GM21717 (cell line): ENCODE results near the gene ATP8A2.

Experiments
- ATAC-seq: cut with Tn5 transposase; IDR thresholded peaks from one replicate; pipeline ENCODE4 v1.9.1; 2021; ENCODE audit warnings: mild to moderate bottlenecking, moderate library complexity; ENCODE audit not compliant: unreplicated experiment

ATP8A2 gene

DNA sequence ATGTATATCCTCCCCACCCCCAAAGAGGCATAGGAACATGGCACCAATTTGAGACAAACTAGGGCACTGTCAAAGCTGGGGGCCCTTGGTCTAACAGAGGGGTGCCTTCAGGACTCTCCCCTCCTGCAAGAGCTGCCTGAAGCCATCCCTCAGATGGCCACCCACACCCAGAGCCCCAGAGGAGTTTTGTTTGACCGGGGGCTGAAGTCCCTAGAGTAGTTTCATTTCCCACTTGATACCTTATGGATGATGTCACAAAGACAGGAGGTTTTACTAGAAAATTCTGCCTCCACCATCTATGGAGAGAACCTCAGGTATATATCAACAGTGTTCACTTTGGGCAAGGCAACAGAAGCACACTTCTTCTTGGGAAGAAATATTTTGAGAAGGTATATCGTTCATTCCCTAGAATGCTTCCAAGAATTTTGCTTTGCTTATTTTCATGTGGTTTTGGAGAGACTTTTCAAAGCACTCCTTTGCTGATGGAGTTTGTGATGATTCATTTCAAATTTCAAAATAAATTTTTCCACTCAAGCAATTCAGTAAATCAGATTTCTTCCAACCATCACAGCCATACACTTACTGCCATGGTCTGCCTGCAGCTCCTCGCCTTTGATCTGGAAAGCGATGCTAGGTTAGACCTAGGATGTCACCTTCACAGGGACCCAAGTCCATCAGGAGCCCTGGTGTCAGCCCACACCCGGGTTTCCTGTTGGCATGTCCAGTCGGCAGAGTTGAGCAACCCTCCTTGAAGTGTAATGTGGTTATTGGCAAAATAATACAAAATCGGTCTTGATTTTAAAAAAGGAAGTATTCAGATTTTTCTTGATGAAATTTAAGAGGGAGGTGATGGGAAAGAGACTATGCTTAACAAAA, 473.0 kb downstream of the ATP8A2 start:
- no peak for ATAC-seq

DNA sequence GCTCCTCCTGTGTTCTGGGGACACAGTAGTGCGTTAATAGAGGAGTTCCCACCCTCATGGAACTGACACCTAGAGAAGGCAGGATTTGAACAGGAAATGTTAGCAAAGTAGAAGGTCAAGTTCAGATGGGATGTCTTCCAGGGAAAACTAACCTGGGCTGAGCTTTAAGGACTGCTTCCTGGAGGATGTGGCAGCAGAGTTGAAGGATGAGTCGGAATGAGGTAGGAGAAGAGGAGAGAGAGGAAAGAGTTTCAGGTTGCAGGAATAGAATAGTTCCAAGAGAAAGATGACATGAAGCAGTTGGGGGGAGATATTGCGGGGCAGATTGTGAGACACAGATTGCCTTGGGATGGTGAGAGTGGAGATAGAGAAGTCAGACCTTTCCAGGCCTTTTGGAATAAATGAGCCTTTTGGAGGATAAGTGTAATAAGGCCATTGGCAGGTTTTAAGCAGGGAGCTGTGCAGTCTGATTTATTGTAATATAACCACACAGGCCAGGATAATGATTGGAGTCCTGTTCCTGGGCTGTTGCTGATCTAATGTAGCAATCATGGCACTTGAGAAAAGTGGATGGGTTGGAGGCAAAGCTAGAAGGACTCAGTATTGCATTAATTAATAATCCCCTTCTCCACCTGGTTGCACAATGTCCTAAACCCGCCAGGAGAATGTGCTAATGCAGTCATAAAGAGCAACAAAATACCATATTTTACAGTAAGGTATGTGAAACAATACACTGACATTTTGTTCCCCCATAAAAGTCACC, 474.6 kb downstream of the ATP8A2 start:
- ATAC-seq = no peak

DNA sequence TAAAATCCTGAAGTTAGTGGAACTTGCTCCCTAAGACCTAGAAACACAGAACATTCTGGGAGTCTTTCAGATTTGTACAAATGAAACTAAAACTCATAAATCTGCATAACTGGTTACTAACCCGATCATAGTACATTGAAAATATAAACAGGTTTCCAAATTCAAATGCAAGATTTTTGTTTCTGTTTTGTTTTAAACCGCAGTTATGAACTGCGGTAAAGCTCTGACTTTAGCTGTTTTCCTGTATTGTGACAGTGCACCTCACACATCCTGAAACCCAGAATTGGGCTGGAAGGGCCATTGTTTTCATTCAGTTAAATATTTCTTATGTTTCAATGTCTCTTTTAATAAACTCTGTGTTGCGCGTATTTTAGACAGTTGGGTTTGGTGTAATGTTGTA, 475.4 kb downstream of the ATP8A2 start:
- peak; percentile 50 for ATAC-seq

- ATAC-seq = no peak
Observed at GRCh38 chr13:25847635-25848626, 476.2 kb downstream of the ATP8A2 start.

DNA sequence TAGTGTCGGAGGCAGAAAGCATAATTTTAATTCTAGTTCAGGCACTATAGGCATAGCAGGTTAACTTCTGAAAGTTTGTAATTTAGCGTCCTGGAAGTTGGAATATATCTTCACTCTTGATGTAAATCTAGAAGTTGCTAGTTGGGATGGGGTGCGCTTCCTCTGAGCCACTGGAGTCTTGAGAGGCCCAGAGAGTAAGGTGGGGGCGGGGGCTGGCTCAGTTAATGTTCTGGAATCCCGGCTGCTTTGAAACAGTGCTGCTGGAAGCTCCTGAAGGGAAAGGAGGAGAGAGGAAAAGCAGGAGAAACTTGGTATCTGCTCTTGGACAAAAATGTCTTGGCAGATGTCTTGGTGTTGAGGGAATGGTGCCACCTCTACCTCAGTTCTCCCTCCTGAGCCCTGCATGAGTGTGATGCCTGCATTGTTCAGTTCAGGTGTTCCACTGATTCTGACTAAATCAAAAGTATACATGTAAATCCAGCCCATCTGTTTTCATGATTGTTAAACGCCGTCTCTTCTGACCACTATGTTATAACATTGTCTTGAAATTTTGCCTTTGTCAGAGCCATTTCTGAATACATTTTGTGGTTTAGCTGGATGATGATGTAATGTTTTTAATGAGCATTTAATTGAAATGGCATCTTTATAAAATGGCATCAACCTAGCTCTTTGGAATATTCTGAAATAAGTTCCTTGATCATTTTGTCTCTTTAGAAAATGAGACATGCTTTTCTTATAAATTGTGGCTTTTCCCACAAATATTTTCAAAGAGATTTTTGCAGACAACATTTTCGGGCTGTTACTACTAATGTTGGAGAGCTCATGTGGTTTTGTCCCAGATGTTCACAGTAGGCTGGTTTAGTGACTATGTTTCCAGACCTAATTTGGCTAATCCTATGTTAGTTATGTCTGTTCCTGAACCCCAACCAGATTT, 477.3 kb downstream of the ATP8A2 start:
- no peak for ATAC-seq

DNA sequence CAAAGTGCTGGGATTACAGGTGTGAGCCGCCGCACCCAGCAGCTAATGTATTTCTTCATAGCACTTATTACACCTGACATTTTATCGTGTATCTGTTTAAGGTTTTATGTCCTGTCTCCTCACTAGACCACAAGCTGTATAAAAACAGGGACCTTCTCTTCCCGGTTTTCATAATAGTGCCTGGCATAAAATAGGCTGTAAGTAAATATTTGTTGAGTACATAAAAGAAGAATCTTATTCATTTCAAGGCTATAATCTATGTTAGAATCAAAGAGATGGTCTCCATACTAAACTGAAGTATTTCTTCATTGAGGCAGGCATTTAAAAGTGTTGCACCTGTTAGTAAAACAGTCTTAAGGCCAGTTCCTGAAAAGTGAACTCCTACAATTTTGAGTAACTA, 486.1 kb downstream of the ATP8A2 start:
- ATAC-seq = no peak

- no peak for ATAC-seq
Observed at GRCh38 chr13:25859528-25859927, 487.8 kb downstream of the ATP8A2 start.

DNA sequence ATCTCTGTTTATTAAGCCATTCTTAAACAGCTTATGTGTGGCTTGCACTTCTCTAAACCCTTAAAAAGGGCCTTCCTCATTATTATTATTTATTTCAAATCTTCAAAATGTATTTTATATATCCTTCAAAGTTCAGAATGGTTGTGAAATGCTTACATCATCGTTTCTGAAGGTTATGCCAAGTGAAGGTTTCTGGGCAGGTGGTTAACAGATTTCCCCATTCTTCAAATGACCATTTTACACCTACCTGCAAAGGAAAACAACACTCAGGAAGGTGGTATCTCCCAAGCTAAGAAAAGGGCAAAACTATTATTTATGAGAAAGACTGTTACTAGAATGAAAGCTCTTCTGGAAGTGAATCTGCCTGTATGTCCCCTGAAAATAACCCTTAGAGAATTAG, 488.5 kb downstream of the ATP8A2 start:
- no peak for ATAC-seq

GRCh38 chr13:25860862-25861261, 489.1 kb downstream of the ATP8A2 start:
- ATAC-seq = no peak

- no peak for ATAC-seq
Observed at GRCh38 chr13:25862156-25862555, 490.4 kb downstream of the ATP8A2 start.

- ATAC-seq = no peak
Observed at GRCh38 chr13:25864116-25864515, 492.3 kb downstream of the ATP8A2 start.

DNA sequence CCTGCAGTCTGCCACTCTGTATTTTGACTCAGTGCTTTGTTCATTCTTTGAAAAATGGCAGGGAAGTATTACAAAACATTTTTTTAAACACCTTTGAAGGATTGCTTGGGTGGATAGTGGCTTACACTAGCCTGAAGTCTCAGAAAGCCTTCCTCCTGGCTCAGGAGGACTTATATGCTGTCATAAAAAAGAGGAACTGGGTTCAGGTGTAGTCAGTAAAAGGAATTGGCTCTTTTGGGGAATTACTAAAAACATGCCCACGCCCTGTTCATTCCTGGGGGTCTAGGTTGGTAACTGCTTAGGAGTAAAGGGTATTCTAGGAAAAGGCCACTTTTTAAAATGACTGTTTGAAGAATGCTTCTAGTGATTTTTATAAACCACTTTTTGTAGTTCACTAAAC, 493.2 kb downstream of the ATP8A2 start:
- ATAC-seq = no peak

DNA sequence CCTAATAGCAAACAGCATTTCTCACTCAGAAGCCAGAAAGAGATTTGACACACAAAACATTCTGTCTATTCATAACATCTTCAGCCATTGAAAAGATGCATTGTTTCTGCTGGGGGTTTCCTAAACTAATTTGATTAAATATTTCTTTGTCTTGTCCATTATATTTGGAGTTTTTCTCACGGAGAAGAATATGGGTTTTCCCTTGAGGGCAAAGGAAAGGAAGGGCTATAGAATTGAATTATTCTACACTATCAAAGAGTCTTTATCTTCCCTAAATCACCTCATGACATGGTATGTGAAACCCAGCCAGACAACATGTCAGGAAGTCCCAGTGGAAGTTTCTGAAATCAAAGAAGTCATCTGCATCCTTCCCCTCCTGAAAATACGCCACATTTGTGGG, 493.6 kb downstream of the ATP8A2 start:
- ATAC-seq = no peak

DNA sequence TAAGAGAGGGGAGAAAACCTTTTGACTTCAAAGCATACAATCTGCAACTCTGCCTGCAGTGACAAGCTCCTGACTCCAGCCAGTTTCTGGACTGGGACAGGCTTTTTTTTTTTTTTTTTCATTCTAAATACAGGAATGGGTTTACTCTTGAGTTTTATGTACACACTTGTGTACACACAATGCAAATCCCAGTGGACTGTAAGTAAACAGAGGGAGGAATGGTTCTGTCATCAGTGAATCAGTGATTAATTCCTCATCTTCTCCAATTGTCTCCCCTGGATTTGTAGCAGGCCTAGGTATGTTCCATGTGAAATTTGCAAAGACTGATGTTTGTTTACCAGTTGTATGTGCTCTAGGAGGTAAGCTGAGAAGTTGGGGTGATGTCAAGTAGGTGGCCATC, 495.3 kb downstream of the ATP8A2 start:
- no peak for ATAC-seq

DNA sequence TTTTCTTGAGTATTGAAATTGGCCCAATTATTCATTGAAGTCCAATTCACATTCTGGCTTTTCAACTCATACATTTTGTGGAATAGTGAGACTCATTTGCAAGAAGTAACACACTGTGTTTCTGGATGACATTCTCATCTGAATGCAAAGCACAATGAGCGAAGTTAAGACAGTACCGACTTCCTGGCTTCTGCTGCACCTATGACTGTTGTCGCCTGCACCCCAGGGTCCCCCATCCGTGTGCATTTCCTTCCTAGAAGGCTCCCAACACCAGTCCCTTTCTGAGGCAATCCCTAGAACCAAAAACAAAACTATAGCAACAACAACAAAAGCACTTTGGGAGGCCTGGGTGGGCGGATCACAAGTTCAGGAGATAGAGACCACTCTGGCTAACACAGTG, 496.7 kb downstream of the ATP8A2 start:
- no peak for ATAC-seq

DNA sequence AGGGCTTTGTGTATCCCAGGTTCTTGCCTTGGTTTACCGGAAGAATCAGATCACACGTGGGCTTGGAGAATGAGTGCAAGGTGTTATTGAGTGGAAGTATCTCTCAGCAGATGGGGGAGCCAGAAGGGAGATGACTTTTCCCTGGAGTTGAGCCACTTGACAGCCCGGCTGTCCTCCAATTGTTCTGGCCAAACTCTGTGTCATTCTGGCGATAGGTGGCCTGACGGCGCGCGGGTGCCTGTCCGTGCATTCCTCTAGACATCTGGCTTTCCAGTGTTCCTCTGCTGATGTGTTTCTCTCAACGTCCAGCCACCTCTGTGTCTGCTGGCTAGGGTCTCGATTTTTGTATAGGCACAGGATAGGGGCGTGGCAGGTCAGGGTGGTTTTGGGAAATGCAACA, 498.2 kb downstream of the ATP8A2 start:
- ATAC-seq = no peak

GRCh38 chr13:25871389-25872125, 499.8 kb downstream of the ATP8A2 start:
- ATAC-seq = no peak

DNA sequence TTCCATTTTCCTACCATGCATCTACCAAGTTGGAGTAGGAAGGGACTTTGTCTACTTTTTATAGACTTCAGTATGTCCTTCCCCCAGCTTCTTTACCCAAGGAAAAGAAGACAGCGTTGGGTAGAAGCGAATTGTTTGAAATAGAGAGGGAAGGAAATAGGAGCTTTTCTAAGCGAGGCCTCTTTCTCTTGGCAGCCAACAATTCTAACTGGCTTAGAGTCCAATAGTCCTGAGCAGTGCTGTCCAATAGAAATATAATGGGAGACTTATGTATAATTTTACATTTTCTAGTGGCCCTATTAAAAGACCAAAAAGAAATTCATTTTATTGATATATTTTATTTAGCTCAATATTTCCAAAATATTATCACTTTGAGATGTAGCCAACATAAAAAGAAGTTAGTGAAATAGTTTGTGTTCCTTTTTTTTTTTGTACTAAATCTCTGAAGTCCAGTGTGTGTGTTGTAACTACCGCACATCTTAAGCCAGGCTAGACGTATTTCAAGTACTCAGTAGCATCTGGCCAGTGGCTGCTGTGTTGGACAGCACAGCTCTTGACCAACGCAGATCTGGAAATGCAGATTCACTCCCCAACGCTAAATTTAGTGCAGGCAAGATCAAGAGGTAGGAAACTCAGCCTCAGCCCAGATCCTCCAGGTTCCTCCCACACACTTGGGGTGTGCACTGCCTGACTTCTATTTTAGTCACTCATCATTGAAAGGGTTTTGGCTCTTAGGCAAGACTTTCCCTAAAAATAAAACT, 500.9 kb downstream of the ATP8A2 start:
- ATAC-seq = no peak

GRCh38 chr13:25873242-25873612, 501.5 kb downstream of the ATP8A2 start:
- no peak for ATAC-seq
